Measurements from ENCODE around the gene NPY1R. TPM values are rescaled to one million over a fixed set of nuclear protein-coding genes. Genes with fewer than 3 reads are reported as not detected.

NPY1R gene
- 10.4 TPM for polyA plus RNA-seq (2013, experiment 1 of 2)
- polyA plus RNA-seq (2013, experiment 2 of 2), result 8.7 TPM

DNA sequence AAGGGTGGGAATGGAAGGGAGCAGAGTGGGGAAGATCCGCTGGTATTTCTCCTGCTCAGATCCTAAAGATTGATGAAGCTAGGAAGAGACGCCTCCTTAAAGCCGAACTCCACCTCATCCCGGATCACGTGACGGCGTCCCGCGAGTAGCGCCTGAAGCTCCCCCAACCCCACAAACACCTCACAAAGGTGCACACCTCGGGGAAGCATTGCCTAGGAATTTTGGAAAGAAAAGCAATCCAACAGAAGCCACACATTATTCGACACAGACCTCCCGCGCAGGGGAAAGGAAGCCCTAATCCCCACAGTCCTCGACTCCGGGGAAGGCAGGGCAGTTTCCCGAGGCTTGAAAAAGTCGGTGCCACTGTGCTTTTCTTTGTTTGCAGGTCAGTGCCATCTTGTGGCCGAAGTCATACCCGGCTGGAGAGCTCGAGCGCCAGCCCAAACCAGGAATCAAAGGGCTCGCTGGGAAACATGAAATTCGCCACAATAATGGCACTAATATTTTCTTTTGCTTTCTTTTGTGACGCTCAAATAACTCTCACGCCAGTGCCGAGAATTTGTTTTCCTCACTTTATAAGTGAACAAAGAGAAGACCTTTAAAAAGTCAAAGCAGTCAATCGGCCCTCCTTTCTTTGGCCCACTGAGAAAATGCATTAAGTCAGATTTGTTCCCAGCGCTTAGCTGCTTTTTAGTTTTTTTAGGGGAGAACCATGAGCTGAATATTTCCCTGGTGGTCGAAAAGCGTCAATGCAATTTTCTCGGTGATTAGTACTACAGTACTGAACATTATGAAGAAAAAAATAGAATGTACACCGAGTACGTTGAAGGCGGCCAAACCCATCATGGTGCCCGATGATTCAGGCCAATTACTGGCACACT, at the start of gene NPY1R:
NPY1R (minus strand) TSS at position 71 of the 881 bp plus-strand sequence. CDS start 6,042 bp downstream, outside the sequence.
- 9 to 10% methylated on average over 16 to 25 of the region's 36 CpGs for WGBS, 2 experiments (ENCODE audit: insufficient coverage in 2 of 2)
- Histone ChIP-seq H3K27ac (ENCODE audit: low read depth, low read length, severe bottlenecking) (peak within 1 kb of the TSS; percentile 45), H3K4me1 (ENCODE audit: control insufficient read depth, insufficient read depth, low read length, poor library complexity, severe bottlenecking) (no peaks in the 10 kb centered on the region), H3K36me3 (ENCODE audit: control insufficient read depth, insufficient read depth, low read length) (no peaks in the 10 kb centered on the region), H3K9me3 (ENCODE audit: control insufficient read depth, low read length) (no peaks in the 10 kb centered on the region), H3K4me3 (ENCODE audit: extremely low read depth, insufficient read depth, low read length, poor library complexity, severe bottlenecking) (peak within 1 kb of the TSS; percentile 54)

DNA sequence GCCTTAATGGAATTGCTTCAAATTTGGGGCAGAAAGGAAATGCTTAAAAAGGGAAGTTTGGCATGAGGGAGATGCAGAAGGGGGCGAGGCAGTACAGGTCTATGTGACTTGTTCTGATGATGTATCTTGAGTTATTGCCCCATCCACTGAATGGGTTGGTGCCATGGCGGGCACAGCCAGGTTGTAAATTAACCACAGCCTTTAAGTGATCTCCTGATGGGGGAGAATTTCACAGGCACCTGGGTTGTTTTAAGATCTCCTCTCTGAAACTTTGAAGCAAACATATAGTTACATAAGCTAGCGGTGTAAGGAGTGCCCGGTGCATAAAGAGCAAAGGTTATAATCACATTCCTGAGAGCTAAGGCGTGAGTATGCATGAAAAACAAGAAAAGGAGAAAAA, 48.3 kb upstream of the NPY1R start:
- H3K36me3 ChIP-seq (ENCODE audit: control insufficient read depth, insufficient read depth, low read length), result no peaks in the 10 kb centered on the region
- H3K27ac ChIP-seq (ENCODE audit: low read depth, low read length, severe bottlenecking), result no peak overlapping the region
- WGBS, 2 experiments (ENCODE audit: insufficient coverage in 2 of 2), result 95 to 97% methylated on average over 3 to 4 of the region's 5 CpGs
- no peaks in the 10 kb centered on the region for H3K9me3 ChIP-seq (ENCODE audit: control insufficient read depth, low read length)
- H3K4me3 ChIP-seq (ENCODE audit: extremely low read depth, insufficient read depth, low read length, poor library complexity, severe bottlenecking), result no peak overlapping the region
- H3K4me1 ChIP-seq (ENCODE audit: control insufficient read depth, insufficient read depth, low read length, poor library complexity, severe bottlenecking), result no peaks in the 10 kb centered on the region

DNA sequence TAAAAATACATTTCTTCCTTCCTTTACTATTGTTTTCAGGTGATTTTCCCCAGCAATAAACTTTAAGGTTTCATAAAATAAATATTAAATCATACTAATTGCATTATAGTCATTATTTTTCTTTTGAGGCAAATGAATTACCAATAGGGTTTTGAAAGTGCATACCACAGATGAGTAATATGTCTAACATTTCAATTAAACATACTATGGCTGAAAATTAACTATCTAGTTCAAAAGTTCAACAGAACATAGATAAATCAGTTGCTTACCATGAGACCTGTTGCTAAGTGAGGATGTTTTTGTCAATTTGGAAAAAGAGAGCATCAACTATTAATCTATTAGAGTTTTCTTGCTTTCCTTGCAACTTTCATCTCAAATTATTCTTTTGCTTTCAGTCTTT, 46.3 kb upstream of the NPY1R start:
- Histone ChIP-seq H3K36me3 (ENCODE audit: control insufficient read depth, insufficient read depth, low read length) (no peaks in the 10 kb centered on the region), H3K4me1 (ENCODE audit: control insufficient read depth, insufficient read depth, low read length, poor library complexity, severe bottlenecking) (no peaks in the 10 kb centered on the region), H3K27ac (ENCODE audit: low read depth, low read length, severe bottlenecking) (no peak overlapping the region), H3K9me3 (ENCODE audit: control insufficient read depth, low read length) (no peaks in the 10 kb centered on the region), H3K4me3 (ENCODE audit: extremely low read depth, insufficient read depth, low read length, poor library complexity, severe bottlenecking) (no peak overlapping the region)

DNA sequence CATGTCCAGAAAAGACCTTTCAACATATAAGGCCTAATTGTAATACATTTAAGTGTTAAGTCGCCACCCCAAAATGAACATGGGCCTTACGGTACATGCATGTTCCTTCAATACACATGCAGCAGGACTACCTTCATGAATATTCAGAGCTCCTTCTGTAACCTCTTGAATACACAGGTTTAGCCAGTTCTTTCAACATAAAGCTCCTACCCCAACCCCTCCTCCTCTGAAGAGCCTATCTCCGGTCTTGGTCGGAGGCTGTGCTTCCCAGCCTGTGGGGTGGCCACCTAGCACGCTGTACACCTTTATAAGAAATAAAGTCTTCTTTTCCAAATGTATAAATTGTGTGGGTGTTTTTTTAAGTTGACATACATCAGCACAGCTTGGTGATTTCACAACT, 39.6 kb upstream of the NPY1R start:
- WGBS, 2 experiments (ENCODE audit: insufficient coverage in 2 of 2), result 100% methylated on average over 2 of the region's 5 CpGs
- Histone ChIP-seq H3K27ac (ENCODE audit: low read depth, low read length, severe bottlenecking) (no peak overlapping the region), H3K9me3 (ENCODE audit: control insufficient read depth, low read length) (no peaks in the 10 kb centered on the region)

GRCh38 chr4:163367651-163368050, 35.3 kb upstream of the NPY1R start:
- no peak overlapping the region for H3K27ac ChIP-seq (ENCODE audit: low read depth, low read length, severe bottlenecking)

More for the DNA sequence above, 39.6 kb upstream of the NPY1R start:
- H3K36me3 ChIP-seq (ENCODE audit: control insufficient read depth, insufficient read depth, low read length), result no peaks in the 10 kb centered on the region
- H3K4me1 ChIP-seq (ENCODE audit: control insufficient read depth, insufficient read depth, low read length, poor library complexity, severe bottlenecking), result no peaks in the 10 kb centered on the region
- H3K4me3 ChIP-seq (ENCODE audit: extremely low read depth, insufficient read depth, low read length, poor library complexity, severe bottlenecking), result no peak overlapping the region

DNA sequence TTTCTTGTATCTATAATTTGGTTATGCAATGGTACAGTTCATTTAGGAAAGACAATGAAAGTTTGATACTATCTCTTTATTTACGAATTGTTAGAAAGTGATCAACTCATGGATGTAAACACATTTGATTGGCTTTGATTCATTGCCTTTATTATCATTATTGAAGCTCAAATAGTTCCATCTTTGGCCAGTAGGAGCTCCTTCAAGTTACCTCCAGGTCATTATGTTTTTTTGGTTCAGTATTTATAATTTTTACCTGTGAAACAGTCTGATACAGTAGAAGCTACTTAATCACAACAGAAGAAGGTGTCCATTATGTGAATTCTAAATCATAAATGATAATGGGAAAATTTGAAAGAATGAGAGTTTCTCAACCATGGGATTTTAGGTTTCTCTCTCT, 23.7 kb upstream of the NPY1R start:
- no peaks in the 10 kb centered on the region for H3K9me3 ChIP-seq (ENCODE audit: control insufficient read depth, low read length)
- no peak overlapping the region for H3K27ac ChIP-seq (ENCODE audit: low read depth, low read length, severe bottlenecking)
- no CpG with 5 or more reads among the region's 1 CpG for WGBS, 2 experiments (ENCODE audit: insufficient coverage in 2 of 2)
- H3K4me3 ChIP-seq (ENCODE audit: extremely low read depth, insufficient read depth, low read length, poor library complexity, severe bottlenecking), result no peak overlapping the region
- H3K36me3 ChIP-seq (ENCODE audit: control insufficient read depth, insufficient read depth, low read length), result no peaks in the 10 kb centered on the region
- H3K4me1 ChIP-seq (ENCODE audit: control insufficient read depth, insufficient read depth, low read length, poor library complexity, severe bottlenecking), result no peaks in the 10 kb centered on the region

More at GRCh38 chr4:163367651-163368050, 35.3 kb upstream of the NPY1R start:
- Histone ChIP-seq H3K4me1 (ENCODE audit: control insufficient read depth, insufficient read depth, low read length, poor library complexity, severe bottlenecking) (no peaks in the 10 kb centered on the region), H3K36me3 (ENCODE audit: control insufficient read depth, insufficient read depth, low read length) (no peaks in the 10 kb centered on the region), H3K4me3 (ENCODE audit: extremely low read depth, insufficient read depth, low read length, poor library complexity, severe bottlenecking) (no peak overlapping the region), H3K9me3 (ENCODE audit: control insufficient read depth, low read length) (no peaks in the 10 kb centered on the region)
- WGBS, 2 experiments (ENCODE audit: insufficient coverage in 2 of 2), result 60% methylated on average over 1 of the region's 3 CpGs; no CpG with 5 or more reads in 1 of the 2 experiments

GRCh38 chr4:163353054-163353453, 20.7 kb upstream of the NPY1R start:
- H3K9me3 ChIP-seq (ENCODE audit: control insufficient read depth, low read length), result no peaks in the 10 kb centered on the region
- 74 to 100% methylated on average over 1 to 2 of the region's 3 CpGs for WGBS, 2 experiments (ENCODE audit: insufficient coverage in 2 of 2)

GRCh38 chr4:163350672-163351071, 18.3 kb upstream of the NPY1R start:
- Histone ChIP-seq H3K4me3 (ENCODE audit: extremely low read depth, insufficient read depth, low read length, poor library complexity, severe bottlenecking) (no peak overlapping the region), H3K36me3 (ENCODE audit: control insufficient read depth, insufficient read depth, low read length) (no peaks in the 10 kb centered on the region), H3K4me1 (ENCODE audit: control insufficient read depth, insufficient read depth, low read length, poor library complexity, severe bottlenecking) (no peaks in the 10 kb centered on the region), H3K27ac (ENCODE audit: low read depth, low read length, severe bottlenecking) (no peak overlapping the region), H3K9me3 (ENCODE audit: control insufficient read depth, low read length) (no peaks in the 10 kb centered on the region)

More at GRCh38 chr4:163353054-163353453, 20.7 kb upstream of the NPY1R start:
- H3K27ac ChIP-seq (ENCODE audit: low read depth, low read length, severe bottlenecking), result no peak overlapping the region
- H3K36me3 ChIP-seq (ENCODE audit: control insufficient read depth, insufficient read depth, low read length), result no peaks in the 10 kb centered on the region
- no peaks in the 10 kb centered on the region for H3K4me1 ChIP-seq (ENCODE audit: control insufficient read depth, insufficient read depth, low read length, poor library complexity, severe bottlenecking)
- H3K4me3 ChIP-seq (ENCODE audit: extremely low read depth, insufficient read depth, low read length, poor library complexity, severe bottlenecking), result no peak overlapping the region

GRCh38 chr4:163344147-163345125, 12.0 kb upstream of the NPY1R start:
- Histone ChIP-seq H3K36me3 (ENCODE audit: control insufficient read depth, insufficient read depth, low read length) (no peaks in the 10 kb centered on the region), H3K4me3 (ENCODE audit: extremely low read depth, insufficient read depth, low read length, poor library complexity, severe bottlenecking) (peak overlapping the region; percentile 41), H3K9me3 (ENCODE audit: control insufficient read depth, low read length) (no peaks in the 10 kb centered on the region), H3K4me1 (ENCODE audit: control insufficient read depth, insufficient read depth, low read length, poor library complexity, severe bottlenecking) (no peaks in the 10 kb centered on the region), H3K27ac (ENCODE audit: low read depth, low read length, severe bottlenecking) (no peak overlapping the region)
- WGBS, 2 experiments (ENCODE audit: insufficient coverage in 2 of 2), result 0 to 1% methylated on average over 34 to 37 of the region's 50 CpGs

GRCh38 chr4:163343604-163344146, 11.3 kb upstream of the NPY1R start, which contains the start of gene NPY5R:
Gene NPY5R (plus strand): TSS chr4:163343892. CDS start chr4:163350274, 6,382 bp downstream.
- Histone ChIP-seq H3K4me1 (ENCODE audit: control insufficient read depth, insufficient read depth, low read length, poor library complexity, severe bottlenecking) (no peaks in the 10 kb centered on the region), H3K27ac (ENCODE audit: low read depth, low read length, severe bottlenecking) (no peak within 1 kb of the TSS), H3K9me3 (ENCODE audit: control insufficient read depth, low read length) (no peaks in the 10 kb centered on the region), H3K4me3 (ENCODE audit: extremely low read depth, insufficient read depth, low read length, poor library complexity, severe bottlenecking) (peak within 1 kb of the TSS; percentile 41), H3K36me3 (ENCODE audit: control insufficient read depth, insufficient read depth, low read length) (no peaks in the 10 kb centered on the region)
- WGBS, 2 experiments (ENCODE audit: insufficient coverage in 2 of 2), result 0 to 1% methylated on average over 19 to 43 of the region's 55 CpGs
